Cardiac fibroblast (primary cell): ENCODE results near the gene EEF1AKMT4.

Experiments used
- DNase-seq, 2 donors: peaks; one replicate each; pipeline versions ENCODE4 v3.0.0 to v3.0.0-alpha.2; 2010; ENCODE audit warnings: low read depth in 2 of 2
- H3K4me3 ChIP-seq, 2 donors: replicated peaks in 1 of 2; 1 replicate in 1 of 2; 2 replicates in 1 of 2; pipeline ENCODE4 v1.5.1; 2011; ENCODE audit warnings: low read depth in 2 of 2, low read length in 2 of 2, mild to moderate bottlenecking in 2 of 2, moderate library complexity in 1 of 2
- TF ChIP-seq, protein P1 (sequence below): IDR thresholded peaks from one replicate; pipeline ENCODE4 v1.5.1; 2011; ENCODE audit warnings: low read depth, mild to moderate bottlenecking, low read length, inconsistent platforms

The EEF1AKMT4 gene

DNA sequence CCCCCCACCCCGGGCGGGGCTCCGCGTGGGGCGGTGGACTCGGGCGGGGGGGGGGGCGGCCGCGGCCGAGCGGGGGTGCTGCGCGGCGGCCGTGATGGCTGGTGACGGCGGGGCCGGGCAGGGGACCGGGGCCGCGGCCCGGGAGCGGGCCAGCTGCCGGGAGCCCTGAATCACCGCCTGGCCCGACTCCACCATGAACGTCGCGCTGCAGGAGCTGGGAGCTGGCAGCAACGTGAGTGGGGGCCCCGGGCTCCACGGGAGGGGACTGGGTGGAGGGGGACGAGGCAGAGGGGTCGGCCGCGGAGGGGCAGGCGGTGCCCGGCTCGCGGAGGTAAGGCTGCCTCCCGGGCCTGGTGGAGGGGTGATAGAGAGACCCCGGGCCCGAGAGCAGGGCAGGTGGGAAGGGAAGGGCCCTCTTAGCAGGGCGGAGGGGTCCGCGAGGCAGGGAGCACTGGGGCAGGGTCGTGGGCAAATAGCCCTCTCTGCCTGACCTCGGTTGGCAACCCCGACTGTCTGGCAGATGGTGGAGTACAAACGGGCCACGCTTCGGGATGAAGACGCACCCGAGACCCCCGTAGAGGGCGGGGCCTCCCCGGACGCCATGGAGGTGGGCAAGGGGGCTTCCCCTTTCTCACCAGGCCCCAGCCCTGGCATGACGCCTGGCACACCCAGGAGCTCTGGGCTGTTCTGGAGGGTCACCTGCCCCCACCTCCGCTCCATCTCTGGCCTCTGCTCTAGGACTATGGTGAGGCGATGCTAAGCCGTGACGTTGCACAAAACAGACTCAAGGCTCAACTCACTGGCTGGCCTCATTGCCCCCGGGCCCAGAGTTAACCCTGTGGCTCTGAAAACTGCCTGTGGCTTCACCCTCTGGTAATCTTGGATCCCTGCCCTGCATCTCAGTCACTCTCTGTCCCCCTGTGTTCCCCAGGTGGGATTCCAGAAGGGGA, 26.8 kb downstream of the EEF1AKMT4 start, which contains the start of gene ECE2:
ECE2 (plus strand) TSS at position 62 of the 950 bp plus-strand sequence; CDS start at position 194, 132 bp downstream.
- peak in 1 of 2 donors; percentile 25 for DNase-seq
- H3K4me3 ChIP-seq: no peak within 1 kb of the TSS
- TF ChIP-seq, protein P1, sequence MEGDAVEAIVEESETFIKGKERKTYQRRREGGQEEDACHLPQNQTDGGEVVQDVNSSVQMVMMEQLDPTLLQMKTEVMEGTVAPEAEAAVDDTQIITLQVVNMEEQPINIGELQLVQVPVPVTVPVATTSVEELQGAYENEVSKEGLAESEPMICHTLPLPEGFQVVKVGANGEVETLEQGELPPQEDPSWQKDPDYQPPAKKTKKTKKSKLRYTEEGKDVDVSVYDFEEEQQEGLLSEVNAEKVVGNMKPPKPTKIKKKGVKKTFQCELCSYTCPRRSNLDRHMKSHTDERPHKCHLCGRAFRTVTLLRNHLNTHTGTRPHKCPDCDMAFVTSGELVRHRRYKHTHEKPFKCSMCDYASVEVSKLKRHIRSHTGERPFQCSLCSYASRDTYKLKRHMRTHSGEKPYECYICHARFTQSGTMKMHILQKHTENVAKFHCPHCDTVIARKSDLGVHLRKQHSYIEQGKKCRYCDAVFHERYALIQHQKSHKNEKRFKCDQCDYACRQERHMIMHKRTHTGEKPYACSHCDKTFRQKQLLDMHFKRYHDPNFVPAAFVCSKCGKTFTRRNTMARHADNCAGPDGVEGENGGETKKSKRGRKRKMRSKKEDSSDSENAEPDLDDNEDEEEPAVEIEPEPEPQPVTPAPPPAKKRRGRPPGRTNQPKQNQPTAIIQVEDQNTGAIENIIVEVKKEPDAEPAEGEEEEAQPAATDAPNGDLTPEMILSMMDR: no peak

DNA sequence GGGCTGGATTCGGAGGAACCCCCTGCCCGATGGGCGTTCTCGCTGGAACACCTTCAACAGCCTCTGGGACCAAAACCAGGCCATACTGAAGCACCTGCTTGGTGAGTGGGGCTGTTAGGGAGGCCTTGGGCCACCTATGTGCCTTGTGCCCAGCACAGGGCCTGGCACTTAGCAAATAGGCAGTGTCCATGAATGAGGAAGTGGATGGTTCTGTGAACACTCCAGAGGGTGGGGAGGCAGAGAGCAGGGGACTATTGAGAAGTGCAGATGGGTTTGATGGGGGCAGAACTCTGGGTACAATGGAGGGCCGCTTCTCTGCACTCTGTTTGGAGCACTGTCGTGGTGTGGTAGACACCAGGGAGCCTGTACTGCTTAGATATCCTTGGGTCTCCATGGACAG, 27.9 kb downstream of the EEF1AKMT4 start:
- no peak for DNase-seq
- no peak overlapping the region for H3K4me3 ChIP-seq
- TF ChIP-seq, protein P1: no peak

DNA sequence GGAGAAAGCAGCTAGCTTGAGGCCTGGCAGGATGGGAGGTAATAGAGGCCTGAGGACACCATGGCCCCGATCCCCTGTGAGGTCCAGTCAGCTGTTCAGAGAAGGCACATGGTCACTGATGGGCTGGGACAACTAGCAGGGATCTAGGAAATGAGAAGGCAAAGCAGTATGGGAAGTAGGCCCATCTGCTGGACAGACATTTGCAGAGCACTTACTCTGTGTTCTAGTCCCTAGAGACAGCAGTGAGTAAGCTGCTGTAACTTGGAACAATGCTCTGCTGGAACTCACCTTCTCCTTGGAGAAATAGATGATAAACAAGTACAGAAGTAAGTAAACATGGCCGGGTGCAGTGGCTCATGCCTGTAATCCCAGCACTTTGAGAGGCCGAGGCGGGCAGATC, 33.5 kb downstream of the EEF1AKMT4 start:
- TF ChIP-seq, protein P1: no peak
- peak in 1 of 2 donors; percentile 54 for DNase-seq
- H3K4me3 ChIP-seq: no peak overlapping the region

DNA sequence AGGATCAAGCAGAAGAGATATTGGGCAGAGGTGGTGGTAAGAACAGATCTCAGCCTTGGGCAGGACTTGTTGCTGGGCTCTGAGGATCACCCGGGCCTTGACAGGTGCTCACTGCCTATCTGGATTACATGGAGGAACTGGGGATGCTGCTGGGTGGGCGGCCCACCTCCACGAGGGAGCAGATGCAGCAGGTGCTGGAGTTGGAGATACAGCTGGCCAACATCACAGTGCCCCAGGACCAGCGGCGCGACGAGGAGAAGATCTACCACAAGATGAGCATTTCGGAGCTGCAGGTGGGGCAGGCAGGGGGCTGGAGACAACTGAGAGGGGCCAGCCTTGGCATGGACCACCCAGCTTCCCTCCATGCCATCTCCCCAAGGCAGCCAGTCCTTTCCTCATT, 34.2 kb downstream of the EEF1AKMT4 start:
- no peak overlapping the region for H3K4me3 ChIP-seq
- DNase-seq: no peak
- TF ChIP-seq, protein P1: no peak

DNA sequence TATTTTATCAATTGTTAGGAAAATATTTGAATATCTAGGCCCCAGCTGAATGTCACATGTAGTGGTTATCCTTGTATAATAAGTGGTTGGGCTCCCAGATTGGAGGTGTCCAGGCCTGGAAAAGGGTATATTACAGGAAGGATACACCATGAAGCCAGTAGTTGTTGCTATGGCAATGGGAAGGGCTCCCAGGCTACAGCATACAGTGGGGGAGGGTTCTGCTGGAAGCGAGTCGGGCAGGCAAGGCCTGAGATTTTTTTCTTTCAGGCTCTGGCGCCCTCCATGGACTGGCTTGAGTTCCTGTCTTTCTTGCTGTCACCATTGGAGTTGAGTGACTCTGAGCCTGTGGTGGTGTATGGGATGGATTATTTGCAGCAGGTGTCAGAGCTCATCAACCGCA, 35.2 kb downstream of the EEF1AKMT4 start:
- TF ChIP-seq, protein P1: peak; percentile 49
- DNase-seq: peak; percentile 79 to 92

DNA sequence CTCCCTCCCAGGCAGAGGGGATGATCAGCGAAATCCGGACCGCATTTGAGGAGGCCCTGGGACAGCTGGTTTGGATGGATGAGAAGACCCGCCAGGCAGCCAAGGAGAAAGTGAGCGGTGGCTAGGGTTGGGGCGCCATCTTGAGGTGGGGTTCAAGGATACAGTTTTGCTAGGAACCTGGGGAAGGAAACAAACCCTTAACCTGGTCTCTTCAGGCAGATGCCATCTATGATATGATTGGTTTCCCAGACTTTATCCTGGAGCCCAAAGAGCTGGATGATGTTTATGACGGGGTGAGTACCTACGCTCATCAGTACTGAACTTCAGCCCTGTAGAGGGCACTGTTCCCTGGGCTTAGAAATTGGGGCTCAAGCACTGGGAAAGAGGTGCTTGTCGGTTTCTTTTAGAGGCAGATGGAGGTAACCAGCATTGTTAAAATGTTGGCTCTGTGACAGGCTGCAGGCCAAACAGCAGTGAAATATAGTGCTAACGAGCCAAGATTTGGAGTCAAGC, 40.0 kb downstream of the EEF1AKMT4 start:
- TF ChIP-seq, protein P1: peak; percentile 69

More for the DNA sequence above, 35.2 kb downstream of the EEF1AKMT4 start:
- H3K4me3 ChIP-seq: no peak overlapping the region

More for the DNA sequence above, 40.0 kb downstream of the EEF1AKMT4 start:
- H3K4me3 ChIP-seq: no peak overlapping the region
- peak; percentile 60 to 64 for DNase-seq
